ENCODE measurements around the gene C7orf33.
"Not testable (repeated sequence)": the region's sequence is repeated elsewhere in the genome, so short reads cannot be mapped to it uniquely, and the experiment has no call there.

The C7orf33 gene

DNA sequence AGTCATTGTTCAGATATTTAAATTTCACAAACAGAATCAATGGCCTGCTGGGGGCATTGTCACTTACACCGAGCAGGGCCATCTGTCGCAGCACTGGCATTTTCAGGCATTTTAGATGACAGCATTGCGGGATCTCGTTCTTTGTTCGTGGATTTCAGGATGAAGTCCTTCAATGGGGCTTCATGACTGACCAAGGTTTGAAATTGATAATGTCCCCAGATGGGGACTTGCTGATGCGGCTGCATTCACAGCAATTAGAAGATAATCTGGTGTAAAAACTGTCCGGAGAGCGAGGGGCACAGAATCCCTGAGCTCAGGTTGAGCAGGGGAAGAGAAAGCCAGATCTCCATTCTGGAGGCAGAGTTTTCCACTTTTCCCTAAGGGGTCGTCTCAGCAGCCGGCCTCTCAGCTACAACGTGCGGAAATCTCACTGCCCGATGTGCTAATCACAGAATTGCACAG lies 1.9 kb upstream of the C7orf33 start:
- Histone ChIP-seq H3K36me3 (ENCODE audit: control insufficient read depth, insufficient read depth, low read length) (no peaks in the 10 kb centered on the region), H3K4me3 (replicated peaks; ENCODE audit: low read depth, low read length) (no peak overlapping the region), H3K27me3 (replicated peaks; ENCODE audit: control insufficient read depth, insufficient read depth, low read length) (no peaks in the 10 kb centered on the region; the same call in 1 of the 2 replicates)
- no peak for DNase-seq (ENCODE audit: extremely low read depth, insufficient read length)
- TF ChIP-seq, protein P1, sequence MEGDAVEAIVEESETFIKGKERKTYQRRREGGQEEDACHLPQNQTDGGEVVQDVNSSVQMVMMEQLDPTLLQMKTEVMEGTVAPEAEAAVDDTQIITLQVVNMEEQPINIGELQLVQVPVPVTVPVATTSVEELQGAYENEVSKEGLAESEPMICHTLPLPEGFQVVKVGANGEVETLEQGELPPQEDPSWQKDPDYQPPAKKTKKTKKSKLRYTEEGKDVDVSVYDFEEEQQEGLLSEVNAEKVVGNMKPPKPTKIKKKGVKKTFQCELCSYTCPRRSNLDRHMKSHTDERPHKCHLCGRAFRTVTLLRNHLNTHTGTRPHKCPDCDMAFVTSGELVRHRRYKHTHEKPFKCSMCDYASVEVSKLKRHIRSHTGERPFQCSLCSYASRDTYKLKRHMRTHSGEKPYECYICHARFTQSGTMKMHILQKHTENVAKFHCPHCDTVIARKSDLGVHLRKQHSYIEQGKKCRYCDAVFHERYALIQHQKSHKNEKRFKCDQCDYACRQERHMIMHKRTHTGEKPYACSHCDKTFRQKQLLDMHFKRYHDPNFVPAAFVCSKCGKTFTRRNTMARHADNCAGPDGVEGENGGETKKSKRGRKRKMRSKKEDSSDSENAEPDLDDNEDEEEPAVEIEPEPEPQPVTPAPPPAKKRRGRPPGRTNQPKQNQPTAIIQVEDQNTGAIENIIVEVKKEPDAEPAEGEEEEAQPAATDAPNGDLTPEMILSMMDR (IDR thresholded peaks at IDR 0.05; ENCODE audit: insufficient read depth, low read length, poor library complexity, severe bottlenecking): no peak

DNA sequence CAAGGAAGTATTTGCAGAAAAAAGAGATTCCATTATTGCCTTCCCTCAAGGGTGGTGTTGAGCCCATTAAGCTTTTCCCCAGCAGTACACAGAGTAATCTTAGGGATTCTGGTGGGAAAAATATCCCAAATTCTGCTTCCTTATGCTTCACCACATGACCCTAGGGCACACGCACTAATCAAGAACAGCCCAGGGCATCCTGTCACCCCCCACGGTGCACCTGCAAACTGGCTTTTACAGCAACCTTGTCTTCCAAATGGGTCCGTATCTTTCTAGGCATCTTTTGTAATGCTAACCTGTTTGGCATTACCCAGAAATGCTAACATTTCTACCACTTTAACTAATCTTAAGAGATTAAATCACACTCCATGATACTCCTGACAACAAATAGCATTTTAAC lies 926 bp upstream of the C7orf33 start:
- TF ChIP-seq, protein P1 (IDR thresholded peaks at IDR 0.05; ENCODE audit: insufficient read depth, low read length, poor library complexity, severe bottlenecking): no peak
- no peak overlapping the region for H3K4me3 ChIP-seq (replicated peaks; ENCODE audit: low read depth, low read length)
- DNase-seq (ENCODE audit: extremely low read depth, insufficient read length): no peak
- H3K36me3 ChIP-seq (ENCODE audit: control insufficient read depth, insufficient read depth, low read length): no peaks in the 10 kb centered on the region
- no peaks in the 10 kb centered on the region; the same call in 1 of the 2 replicates for H3K27me3 ChIP-seq (replicated peaks; ENCODE audit: control insufficient read depth, insufficient read depth, low read length)

DNA sequence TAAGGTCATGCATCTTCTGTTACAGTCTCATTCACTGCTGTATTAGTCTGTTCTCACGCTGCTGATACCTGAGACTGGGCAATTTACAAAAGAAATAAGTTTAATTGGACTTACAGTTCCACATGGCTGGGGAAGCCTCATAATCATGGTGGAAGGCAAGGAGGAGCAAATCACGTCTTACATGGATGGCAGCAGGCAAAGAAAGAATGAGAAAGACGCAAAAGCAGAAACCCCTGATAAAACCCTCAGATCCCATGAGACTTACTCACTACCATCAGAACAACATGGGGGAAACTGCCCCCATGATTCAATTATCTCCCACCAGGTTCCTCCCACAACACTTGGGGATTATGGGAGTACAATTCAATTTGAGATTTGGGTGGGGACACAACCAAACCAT lies 5.8 kb downstream of the C7orf33 start:
- not testable (repeated sequence) for H3K27me3 ChIP-seq (replicated peaks; ENCODE audit: control insufficient read depth, insufficient read depth, low read length); DNase-seq (ENCODE audit: extremely low read depth, insufficient read length); H3K4me3 ChIP-seq (replicated peaks; ENCODE audit: low read depth, low read length); H3K36me3 ChIP-seq (ENCODE audit: control insufficient read depth, insufficient read depth, low read length)

DNA sequence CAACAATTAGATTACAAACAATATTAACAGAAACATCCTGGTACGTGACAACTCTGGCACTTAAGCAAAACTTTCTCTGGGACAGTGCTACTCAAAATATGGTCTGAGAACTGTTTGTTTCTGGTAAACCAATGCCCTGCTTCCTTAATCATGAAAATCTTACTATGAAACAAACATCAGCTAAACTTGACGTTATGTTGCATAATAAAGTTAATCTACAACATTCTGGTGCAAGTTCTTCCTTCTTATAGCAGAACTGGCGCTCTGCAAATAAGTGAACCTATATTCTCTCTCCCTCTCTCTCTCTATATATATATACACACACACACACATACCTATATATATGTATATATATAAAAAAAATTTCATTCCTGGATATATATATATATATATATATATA lies 7.8 kb downstream of the C7orf33 start:
- DNase-seq (ENCODE audit: extremely low read depth, insufficient read length): no peak
- TF ChIP-seq, protein P1 (IDR thresholded peaks at IDR 0.05; ENCODE audit: insufficient read depth, low read length, poor library complexity, severe bottlenecking): no peak
- Histone ChIP-seq H3K36me3 (ENCODE audit: control insufficient read depth, insufficient read depth, low read length) (no peaks in the 10 kb centered on the region), H3K4me3 (replicated peaks; ENCODE audit: low read depth, low read length) (no peak overlapping the region), H3K27me3 (replicated peaks; ENCODE audit: control insufficient read depth, insufficient read depth, low read length) (no peaks in the 10 kb centered on the region)

DNA sequence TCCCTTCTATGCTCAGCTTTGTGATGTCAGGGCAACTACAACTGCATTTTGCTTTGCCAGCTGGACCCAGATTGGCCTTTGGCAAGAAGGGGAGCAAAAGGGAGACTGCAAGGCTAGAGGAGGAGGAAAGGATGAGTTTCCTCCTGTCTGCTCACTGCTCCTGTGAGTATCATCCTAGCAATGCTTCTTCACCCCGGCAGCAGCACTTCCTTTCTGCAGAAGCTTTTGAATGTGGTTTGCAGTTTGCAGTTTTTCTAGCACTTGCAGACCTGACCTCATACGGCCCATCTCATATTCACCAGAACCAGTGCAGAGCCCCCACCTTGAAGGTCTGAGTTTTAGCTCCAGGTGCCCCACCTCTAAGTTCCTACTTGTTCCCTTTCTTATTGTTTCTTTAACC lies 14.8 kb downstream of the C7orf33 start:
- Histone ChIP-seq H3K27me3 (replicated peaks; ENCODE audit: control insufficient read depth, insufficient read depth, low read length) (no peaks in the 10 kb centered on the region), H3K4me3 (replicated peaks; ENCODE audit: low read depth, low read length) (no peak overlapping the region), H3K36me3 (ENCODE audit: control insufficient read depth, insufficient read depth, low read length) (no peaks in the 10 kb centered on the region)
- TF ChIP-seq, protein P1 (IDR thresholded peaks at IDR 0.05; ENCODE audit: insufficient read depth, low read length, poor library complexity, severe bottlenecking): no peak
- DNase-seq (ENCODE audit: extremely low read depth, insufficient read length): no peak

DNA sequence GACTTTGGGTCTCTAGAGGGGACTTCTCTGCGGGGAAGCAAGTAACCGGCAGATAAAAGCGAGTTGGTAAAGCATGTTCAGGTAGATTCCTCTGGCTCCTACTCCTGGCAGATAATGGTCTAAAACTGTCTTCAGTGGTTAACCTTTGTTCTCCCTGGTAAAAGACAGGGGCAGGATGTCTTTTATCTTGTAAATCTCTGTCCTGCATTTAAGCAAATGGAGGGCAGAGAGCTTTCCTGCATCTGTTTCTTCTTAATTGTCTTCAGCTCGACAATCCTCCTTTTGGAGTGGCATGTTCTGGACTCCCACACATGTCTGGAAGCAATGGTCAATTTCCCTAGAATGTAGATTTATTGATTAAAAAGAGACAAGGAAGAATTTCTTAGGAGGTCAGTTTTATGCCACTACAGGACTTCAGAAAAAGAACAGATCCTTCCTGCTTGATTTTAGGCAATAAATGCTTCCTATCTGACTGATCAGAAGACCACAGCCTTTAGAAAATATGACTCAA lies 16.6 kb downstream of the C7orf33 start:
- TF ChIP-seq, protein P1 (IDR thresholded peaks at IDR 0.05; ENCODE audit: insufficient read depth, low read length, poor library complexity, severe bottlenecking): no peak
- H3K4me3 ChIP-seq (replicated peaks; ENCODE audit: low read depth, low read length): no peak overlapping the region
- H3K36me3 ChIP-seq (ENCODE audit: control insufficient read depth, insufficient read depth, low read length): no peaks in the 10 kb centered on the region
- no peaks in the 10 kb centered on the region; the same call in 1 of the 2 replicates for H3K27me3 ChIP-seq (replicated peaks; ENCODE audit: control insufficient read depth, insufficient read depth, low read length)
- no peak for DNase-seq (ENCODE audit: extremely low read depth, insufficient read length)

All from GM06990 (cell line).